DMS153 (cell line): ENCODE measurements around the gene PAH.

Source experiments
- DNase-seq: peaks from one replicate; lab custom pipeline; 2025; lab: John Stamatoyannopoulos, UW

PAH gene

GRCh38 chr12:102816816-102817434, 100.1 kb downstream of the PAH start:
- no peak for DNase-seq

- DNase-seq, result no peak
Measured at GRCh38 chr12:102814691-102815367, 102.2 kb downstream of the PAH start.

DNA sequence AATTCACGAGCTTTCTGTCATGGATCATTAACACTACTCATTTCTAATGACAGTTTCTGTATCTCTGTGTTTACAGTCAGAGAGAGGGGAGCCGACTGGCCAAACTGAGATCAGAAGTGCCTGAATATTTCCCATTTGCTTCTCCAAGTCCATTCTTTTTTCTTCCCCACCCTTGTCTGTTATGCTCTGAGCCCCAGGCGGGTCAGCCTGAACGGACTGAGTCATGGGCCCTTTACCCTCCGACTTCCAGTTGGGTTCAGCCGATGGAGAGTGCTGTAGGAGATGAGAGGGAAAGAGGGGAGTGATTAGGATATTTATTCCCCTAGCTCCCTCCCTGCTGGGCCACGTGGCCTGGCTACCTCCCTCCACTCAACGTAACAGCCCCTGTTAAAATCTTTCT, 104.7 kb downstream of the PAH start:
- no peak for DNase-seq

DNA sequence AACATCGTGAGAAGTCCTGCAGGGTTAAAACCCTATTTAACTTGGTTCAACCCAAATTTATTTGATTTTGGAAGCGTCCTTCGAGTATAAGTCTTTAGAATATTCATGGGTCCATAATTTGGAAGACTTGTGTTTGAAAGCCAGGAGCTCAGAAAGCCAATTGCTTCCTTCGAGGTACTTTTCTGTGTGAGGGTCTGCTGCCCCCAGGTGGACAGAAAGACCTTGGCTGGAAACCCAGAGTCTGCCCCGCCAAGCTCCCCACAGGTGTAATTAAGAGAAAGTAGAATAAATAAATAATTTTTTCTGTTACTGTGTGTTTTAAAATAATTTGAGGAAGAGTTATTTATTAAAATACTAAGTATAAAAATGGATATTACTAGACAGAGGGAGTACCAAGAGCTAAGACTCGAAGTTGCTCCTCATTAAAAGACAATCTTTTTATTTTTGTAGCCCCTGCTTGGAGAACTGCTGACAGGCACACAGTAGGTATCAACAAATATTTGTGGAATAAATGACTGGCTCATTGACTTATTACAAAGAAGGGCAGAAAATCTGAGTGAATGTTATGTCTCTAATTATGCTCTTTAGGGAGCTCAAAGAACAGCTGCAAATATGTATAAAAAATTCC, 105.8 kb downstream of the PAH start:
- no peak for DNase-seq

GRCh38 chr12:102808412-102808811, 108.6 kb downstream of the PAH start:
- DNase-seq, result no peak

GRCh38 chr12:102806592-102806991, 110.5 kb downstream of the PAH start:
- no peak for DNase-seq

- no peak for DNase-seq
Measured at GRCh38 chr12:102806110-102806509, 110.9 kb downstream of the PAH start.

- no peak for DNase-seq
Measured at GRCh38 chr12:102800565-102800964, 116.5 kb downstream of the PAH start.

- DNase-seq, result no peak
Measured at GRCh38 chr12:102799229-102799628, 117.8 kb downstream of the PAH start.

- no peak for DNase-seq
Measured at GRCh38 chr12:102797528-102797927, 119.5 kb downstream of the PAH start.

GRCh38 chr12:102793921-102794320, 123.1 kb downstream of the PAH start:
- DNase-seq, result no peak
